Left cardiac atrium (tissue), 4 donors: ENCODE measurements around the gene GNAT1. TPM values are rescaled to one million over a fixed set of nuclear protein-coding genes. Genes with fewer than 3 reads are reported as not detected.
"Not testable (repeated sequence)": the region's sequence is repeated elsewhere in the genome, so short reads cannot be mapped to it uniquely, and the experiment has no call there.

Experiments
- ATAC-seq, 2 donors: fragments of 200-7000 bp; cut with Tn5 transposase; one replicate each; pipeline ENCODE4 v1.9.1; 2020; ENCODE audit warnings: mild to moderate bottlenecking in 2 of 2, moderate library complexity in 2 of 2
- DNase-seq: peaks from one replicate; pipeline ENCODE4 v3.0.0-alpha.2; 2020
- intact Hi-C, 2 donors: fragments of 100-400 bp; cut with DNase I; formaldehyde crosslinking; loops; one replicate each; pipeline versions ENCODE4 v1.14.1 to v1.15.1; 2022 to 2023
- total RNA-seq, 2 donors: library from RNA; stranded (reverse); fragmentation: NEBNext Ultra II Directional; extraction: Animal tissue kit (Norgen Biotek cat#: 25700); gene quantifications; one replicate each; pipeline ENCODE4 v1.2.1, GENCODE V29; 2021
- donor health status: DM: no; HTN: yes; CAD: no.
- donor health status: DM: no; HTN: yes; CAD: no; lungs with severe emphysema.
- donor health status: DM: yes; HTN: yes; CAD: no.
- donor health status: Dilated cardiomyopathy.

The GNAT1 gene
- total RNA-seq, 2 donors from 2014 or later = not detected

- no peak for DNase-seq
- intact Hi-C loops = loop anchor here in 1 of 2 donors (10.0 kb wide), 1 partner anchor 94 kb away; the partner anchor contains the start of genes HYAL2 and TUSC2
- no peak for ATAC-seq
Observed at GRCh38 chr3:50230794-50231125, 39.4 kb downstream of the GNAT1 start.

GRCh38 chr3:50231581-50231980 is 40.2 kb downstream of the GNAT1 start:
- intact Hi-C loops = loop anchor here in 1 of 2 donors (10.0 kb wide), 1 partner anchor 93 kb away; the partner anchor contains the start of genes HYAL2 and TUSC2
- DNase-seq = no peak
- ATAC-seq = no peak

GRCh38 chr3:50232303-50232702 is 40.9 kb downstream of the GNAT1 start:
- DNase-seq (no peak), ATAC-seq (no peak)
- intact Hi-C loops = loop anchor here in 1 of 2 donors (10.0 kb wide), 1 partner anchor 92 kb away; the partner anchor contains the start of genes HYAL2 and TUSC2

GRCh38 chr3:50233176-50233575 is 41.8 kb downstream of the GNAT1 start:
- no peak for DNase-seq
- no peak for ATAC-seq
- intact Hi-C loops = loop anchor here in 1 of 2 donors (10.0 kb wide), 1 partner anchor 92 kb away; the partner anchor contains the start of genes HYAL2 and TUSC2

- DNase-seq (peak; percentile 99), ATAC-seq (peak; percentile 91 to 92)
- intact Hi-C loops = loop anchor here in 1 of 2 donors (10.0 kb wide), 1 partner anchor 89 kb away; the partner anchor contains the start of genes HYAL2 and TUSC2
Observed at GRCh38 chr3:50235716-50236483, 44.5 kb downstream of the GNAT1 start, which contains the start of gene GNAI2. Gene GNAI2 (plus strand): TSS chr3:50236204. CDS start chr3:50236336, 132 bp downstream.

- ATAC-seq (no peak), DNase-seq (no peak)
- intact Hi-C loops = loop anchor here in 1 of 2 donors (10.0 kb wide), 1 partner anchor 88 kb away; the partner anchor contains the start of genes HYAL2 and TUSC2
Observed at GRCh38 chr3:50236484-50237132, 45.2 kb downstream of the GNAT1 start.

- peak in 1 of 2 donors; percentile 18 for ATAC-seq
- peak; percentile 58 for DNase-seq
- intact Hi-C loops = loop anchor here in 1 of 2 donors (10.0 kb wide), 1 partner anchor 88 kb away; the partner anchor contains the start of genes HYAL2 and TUSC2
Observed at GRCh38 chr3:50237133-50237651, 45.8 kb downstream of the GNAT1 start.

GRCh38 chr3:50237754-50238548 is 46.5 kb downstream of the GNAT1 start:
- ATAC-seq (peak; percentile 59 to 65), DNase-seq (peak; percentile 93)
- intact Hi-C loops = loop anchor here in 1 of 2 donors (10.0 kb wide), 1 partner anchor 87 kb away; the partner anchor contains the start of genes HYAL2 and TUSC2

- ATAC-seq = peak; percentile 23 to 31
- peak; percentile 89 for DNase-seq
- intact Hi-C loops = loop anchor here in 1 of 2 donors (10.0 kb wide), 1 partner anchor 86 kb away; the partner anchor contains the start of genes HYAL2 and TUSC2
Observed at GRCh38 chr3:50238549-50239026, 47.2 kb downstream of the GNAT1 start.

GRCh38 chr3:50239649-50240048 is 48.2 kb downstream of the GNAT1 start:
- ATAC-seq = no peak
- intact Hi-C loops = loop anchor here in 1 of 2 donors (10.0 kb wide), 1 partner anchor 85 kb away; the partner anchor contains the start of genes HYAL2 and TUSC2
- DNase-seq = no peak

GRCh38 chr3:50241163-50241562 is 49.8 kb downstream of the GNAT1 start:
- DNase-seq = no peak
- intact Hi-C loops = no loop called here
- ATAC-seq = no peak

- DNase-seq (no peak), ATAC-seq (no peak)
- intact Hi-C loops = no loop called here
Observed at GRCh38 chr3:50241713-50242380, 50.4 kb downstream of the GNAT1 start.

- intact Hi-C loops = no loop called here
Observed at GRCh38 chr3:50242381-50242770, 51.0 kb downstream of the GNAT1 start.

GRCh38 chr3:50242851-50243542 is 51.6 kb downstream of the GNAT1 start:
- ATAC-seq = peak; percentile 9 to 20
- peak; percentile 77 for DNase-seq
- intact Hi-C loops = no loop called here

More at GRCh38 chr3:50242381-50242770, 51.0 kb downstream of the GNAT1 start:
- DNase-seq = no peak
- ATAC-seq = no peak

- DNase-seq = no peak
- no peak for ATAC-seq
- intact Hi-C loops = no loop called here
Observed at GRCh38 chr3:50243543-50243895, 52.1 kb downstream of the GNAT1 start.

- DNase-seq, intact Hi-C loops, ATAC-seq: not testable (repeated sequence)
Observed at GRCh38 chr3:50244813-50245212, 53.4 kb downstream of the GNAT1 start.

GRCh38 chr3:50245251-50245745 is 53.9 kb downstream of the GNAT1 start:
- intact Hi-C loops = no loop called here
- no peak for ATAC-seq
- DNase-seq = no peak
